Measurements from ENCODE around the gene RNASE13. TPM values are rescaled to one million over a fixed set of nuclear protein-coding genes. Genes with fewer than 3 reads are reported as not detected.

RNASE13 gene
- total and polyA plus RNA-seq, 2 experiments from 2014 or later = not detected

DNA sequence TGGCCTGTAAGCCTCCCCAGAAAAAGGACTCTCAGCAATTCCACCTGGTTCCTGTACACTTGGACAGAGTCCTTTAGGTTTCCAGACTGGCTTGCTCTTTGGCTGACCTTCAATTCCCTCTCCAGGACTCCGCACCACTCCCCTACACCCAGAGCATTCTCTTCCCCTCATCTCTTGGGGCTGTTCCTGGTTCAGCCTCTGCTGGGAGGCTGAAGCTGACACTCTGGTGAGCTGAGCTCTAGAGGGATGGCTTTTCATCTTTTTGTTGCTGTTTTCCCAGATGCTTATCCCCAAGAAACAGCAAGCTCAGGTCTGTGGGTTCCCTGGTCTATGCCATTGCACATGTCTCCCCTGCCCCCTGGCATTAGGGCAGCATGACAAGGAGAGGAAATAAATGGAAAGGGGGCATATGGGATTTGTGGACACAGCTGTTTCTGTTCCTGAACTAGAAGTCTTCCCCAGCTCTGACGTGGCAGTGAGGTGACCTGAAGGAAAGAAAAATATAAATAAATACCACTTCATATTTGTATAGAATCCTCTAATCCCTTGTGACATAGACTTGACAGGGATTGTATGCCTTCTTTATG lies 8.9 kb upstream of the RNASE13 start (continued):
- TF ChIP-seq, protein P1, sequence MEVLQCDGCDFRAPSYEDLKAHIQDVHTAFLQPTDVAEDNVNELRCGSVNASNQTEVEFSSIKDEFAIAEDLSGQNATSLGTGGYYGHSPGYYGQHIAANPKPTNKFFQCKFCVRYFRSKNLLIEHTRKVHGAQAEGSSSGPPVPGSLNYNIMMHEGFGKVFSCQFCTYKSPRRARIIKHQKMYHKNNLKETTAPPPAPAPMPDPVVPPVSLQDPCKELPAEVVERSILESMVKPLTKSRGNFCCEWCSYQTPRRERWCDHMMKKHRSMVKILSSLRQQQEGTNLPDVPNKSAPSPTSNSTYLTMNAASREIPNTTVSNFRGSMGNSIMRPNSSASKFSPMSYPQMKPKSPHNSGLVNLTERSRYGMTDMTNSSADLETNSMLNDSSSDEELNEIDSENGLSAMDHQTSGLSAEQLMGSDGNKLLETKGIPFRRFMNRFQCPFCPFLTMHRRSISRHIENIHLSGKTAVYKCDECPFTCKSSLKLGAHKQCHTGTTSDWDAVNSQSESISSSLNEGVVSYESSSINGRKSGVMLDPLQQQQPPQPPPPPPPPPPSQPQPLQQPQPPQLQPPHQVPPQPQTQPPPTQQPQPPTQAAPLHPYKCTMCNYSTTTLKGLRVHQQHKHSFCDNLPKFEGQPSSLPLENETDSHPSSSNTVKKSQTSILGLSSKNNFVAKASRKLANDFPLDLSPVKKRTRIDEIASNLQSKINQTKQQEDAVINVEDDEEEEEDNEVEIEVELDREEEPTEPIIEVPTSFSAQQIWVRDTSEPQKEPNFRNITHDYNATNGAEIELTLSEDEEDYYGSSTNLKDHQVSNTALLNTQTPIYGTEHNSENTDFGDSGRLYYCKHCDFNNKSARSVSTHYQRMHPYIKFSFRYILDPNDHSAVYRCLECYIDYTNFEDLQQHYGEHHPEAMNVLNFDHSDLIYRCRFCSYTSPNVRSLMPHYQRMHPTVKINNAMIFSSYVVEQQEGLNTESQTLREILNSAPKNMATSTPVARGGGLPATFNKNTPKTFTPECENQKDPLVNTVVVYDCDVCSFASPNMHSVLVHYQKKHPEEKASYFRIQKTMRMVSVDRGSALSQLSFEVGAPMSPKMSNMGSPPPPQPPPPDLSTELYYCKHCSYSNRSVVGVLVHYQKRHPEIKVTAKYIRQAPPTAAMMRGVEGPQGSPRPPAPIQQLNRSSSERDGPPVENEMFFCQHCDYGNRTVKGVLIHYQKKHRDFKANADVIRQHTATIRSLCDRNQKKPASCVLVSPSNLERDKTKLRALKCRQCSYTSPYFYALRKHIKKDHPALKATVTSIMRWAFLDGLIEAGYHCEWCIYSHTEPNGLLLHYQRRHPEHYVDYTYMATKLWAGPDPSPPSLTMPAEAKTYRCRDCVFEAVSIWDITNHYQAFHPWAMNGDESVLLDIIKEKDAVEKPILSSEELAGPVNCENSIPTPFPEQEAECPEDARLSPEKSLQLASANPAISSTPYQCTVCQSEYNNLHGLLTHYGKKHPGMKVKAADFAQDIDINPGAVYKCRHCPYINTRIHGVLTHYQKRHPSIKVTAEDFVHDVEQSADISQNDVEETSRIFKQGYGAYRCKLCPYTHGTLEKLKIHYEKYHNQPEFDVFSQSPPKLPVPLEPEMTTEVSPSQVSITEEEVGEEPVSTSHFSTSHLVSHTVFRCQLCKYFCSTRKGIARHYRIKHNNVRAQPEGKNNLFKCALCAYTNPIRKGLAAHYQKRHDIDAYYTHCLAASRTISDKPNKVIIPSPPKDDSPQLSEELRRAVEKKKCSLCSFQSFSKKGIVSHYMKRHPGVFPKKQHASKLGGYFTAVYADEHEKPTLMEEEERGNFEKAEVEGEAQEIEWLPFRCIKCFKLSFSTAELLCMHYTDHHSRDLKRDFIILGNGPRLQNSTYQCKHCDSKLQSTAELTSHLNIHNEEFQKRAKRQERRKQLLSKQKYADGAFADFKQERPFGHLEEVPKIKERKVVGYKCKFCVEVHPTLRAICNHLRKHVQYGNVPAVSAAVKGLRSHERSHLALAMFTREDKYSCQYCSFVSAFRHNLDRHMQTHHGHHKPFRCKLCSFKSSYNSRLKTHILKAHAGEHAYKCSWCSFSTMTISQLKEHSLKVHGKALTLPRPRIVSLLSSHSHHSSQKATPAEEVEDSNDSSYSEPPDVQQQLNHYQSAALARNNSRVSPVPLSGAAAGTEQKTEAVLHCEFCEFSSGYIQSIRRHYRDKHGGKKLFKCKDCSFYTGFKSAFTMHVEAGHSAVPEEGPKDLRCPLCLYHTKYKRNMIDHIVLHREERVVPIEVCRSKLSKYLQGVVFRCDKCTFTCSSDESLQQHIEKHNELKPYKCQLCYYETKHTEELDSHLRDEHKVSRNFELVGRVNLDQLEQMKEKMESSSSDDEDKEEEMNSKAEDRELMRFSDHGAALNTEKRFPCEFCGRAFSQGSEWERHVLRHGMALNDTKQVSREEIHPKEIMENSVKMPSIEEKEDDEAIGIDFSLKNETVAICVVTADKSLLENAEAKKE (CRISPR knock-in tag; IDR thresholded peaks at IDR 0.05) = no peak
- no peak for TF ChIP-seq ZNF331 (CRISPR knock-in tag; IDR thresholded peaks at IDR 0.05; ENCODE audit: low read depth)

DNA sequence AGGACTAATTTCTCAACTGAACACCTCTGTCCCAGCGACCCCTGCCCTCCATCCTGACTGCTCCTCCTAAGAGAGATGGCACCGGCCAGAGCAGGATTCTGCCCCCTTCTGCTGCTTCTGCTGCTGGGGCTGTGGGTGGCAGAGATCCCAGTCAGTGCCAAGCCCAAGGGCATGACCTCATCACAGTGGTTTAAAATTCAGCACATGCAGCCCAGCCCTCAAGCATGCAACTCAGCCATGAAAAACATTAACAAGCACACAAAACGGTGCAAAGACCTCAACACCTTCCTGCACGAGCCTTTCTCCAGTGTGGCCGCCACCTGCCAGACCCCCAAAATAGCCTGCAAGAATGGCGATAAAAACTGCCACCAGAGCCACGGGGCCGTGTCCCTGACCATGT lies 8.3 kb upstream of the RNASE13 start:
- Histone ChIP-seq H3K27ac (ENCODE audit: low read depth) (no peak overlapping the region), H2AFZ (no peak overlapping the region), H3K27me3 (ENCODE audit: insufficient read depth) (no peaks in the 10 kb centered on the region), H3K79me2 (replicated peaks; ENCODE audit: insufficient read depth) (no peaks in the 10 kb centered on the region), H3K9me2 (ENCODE audit: insufficient read depth) (no peaks in the 10 kb centered on the region), H3K36me3 (ENCODE audit: insufficient read depth) (no peaks in the 10 kb centered on the region), H3K4me3 (no peak overlapping the region), H3K4me2 (no peak overlapping the region), H3K4me1 (ENCODE audit: insufficient read depth) (peaks cover 10% of the 10 kb centered on the region), H3F3A (replicated peaks; ENCODE audit: low read depth) (no peaks in the 10 kb centered on the region), H4K20me1 (replicated peaks; ENCODE audit: insufficient read depth) (no peaks in the 10 kb centered on the region)
- TF ChIP-seq, protein P2, sequence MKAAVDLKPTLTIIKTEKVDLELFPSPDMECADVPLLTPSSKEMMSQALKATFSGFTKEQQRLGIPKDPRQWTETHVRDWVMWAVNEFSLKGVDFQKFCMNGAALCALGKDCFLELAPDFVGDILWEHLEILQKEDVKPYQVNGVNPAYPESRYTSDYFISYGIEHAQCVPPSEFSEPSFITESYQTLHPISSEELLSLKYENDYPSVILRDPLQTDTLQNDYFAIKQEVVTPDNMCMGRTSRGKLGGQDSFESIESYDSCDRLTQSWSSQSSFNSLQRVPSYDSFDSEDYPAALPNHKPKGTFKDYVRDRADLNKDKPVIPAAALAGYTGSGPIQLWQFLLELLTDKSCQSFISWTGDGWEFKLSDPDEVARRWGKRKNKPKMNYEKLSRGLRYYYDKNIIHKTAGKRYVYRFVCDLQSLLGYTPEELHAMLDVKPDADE (IDR thresholded peaks at IDR 0.05) = no peak
- H3K9me3 Mint-ChIP-seq = no peaks in the 10 kb centered on the region; the same call in 2 of the 3 replicates
- no peak overlapping the region for H3K4me3 Mint-ChIP-seq
- ATAC-seq (no peak), DNase-seq (ENCODE audit: low spot score) (no peak)
- H3K4me1 Mint-ChIP-seq = peaks cover 26% of the 10 kb centered on the region
- no peaks in the 10 kb centered on the region; the same call in 2 of the 3 replicates for H3K36me3 Mint-ChIP-seq (ENCODE audit: low read depth)
- H3K27me3 Mint-ChIP-seq (ENCODE audit: insufficient read depth, low read depth, poor library complexity) = peaks cover 10% of the 10 kb centered on the region
- H3K27ac Mint-ChIP-seq = no peak overlapping the region
